Kidney glomerular epithelial cell (primary cell): ENCODE measurements around the gene OR4A5.
"Not testable (repeated sequence)": the region's sequence is repeated elsewhere in the genome, so short reads cannot be mapped to it uniquely, and the experiment has no call there.

Source experiments
- DNase-seq: peaks from one replicate; lab custom pipeline; 2025; lab: John Stamatoyannopoulos, UW

The OR4A5 gene, protein sequence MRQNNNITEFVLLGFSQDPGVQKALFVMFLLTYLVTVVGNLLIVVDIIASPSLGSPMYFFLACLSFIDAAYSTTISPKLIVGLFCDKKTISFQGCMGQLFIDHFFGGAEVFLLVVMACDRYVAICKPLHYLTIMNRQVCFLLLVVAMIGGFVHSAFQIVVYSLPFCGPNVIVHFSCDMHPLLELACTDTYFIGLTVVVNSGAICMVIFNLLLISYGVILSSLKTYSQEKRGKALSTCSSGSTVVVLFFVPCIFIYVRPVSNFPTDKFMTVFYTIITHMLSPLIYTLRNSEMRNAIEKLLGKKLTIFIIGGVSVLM

DNA sequence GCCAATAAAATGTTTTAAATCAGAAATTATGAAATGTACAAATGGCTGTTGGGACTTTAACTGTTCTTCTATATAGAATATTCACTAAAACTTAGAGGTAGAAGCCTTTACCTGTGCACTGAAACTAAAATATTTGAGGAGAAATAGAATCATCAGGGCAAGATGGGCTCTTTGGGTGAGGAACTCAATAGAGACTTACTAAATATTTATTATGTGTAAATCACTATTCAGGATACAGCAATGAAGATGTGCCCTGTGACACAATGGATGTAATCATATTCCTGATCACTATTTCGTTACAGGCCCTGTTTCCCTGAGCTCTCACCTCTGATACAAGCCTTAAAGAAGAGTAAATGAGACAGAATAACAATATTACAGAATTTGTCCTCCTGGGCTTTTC lies at the start of gene OR4A5:
Gene OR4A5 (plus strand): TSS at position 301 of the 400 bp plus-strand sequence. CDS start 53 bp downstream, at position 354.
- not testable (repeated sequence) for DNase-seq

DNA sequence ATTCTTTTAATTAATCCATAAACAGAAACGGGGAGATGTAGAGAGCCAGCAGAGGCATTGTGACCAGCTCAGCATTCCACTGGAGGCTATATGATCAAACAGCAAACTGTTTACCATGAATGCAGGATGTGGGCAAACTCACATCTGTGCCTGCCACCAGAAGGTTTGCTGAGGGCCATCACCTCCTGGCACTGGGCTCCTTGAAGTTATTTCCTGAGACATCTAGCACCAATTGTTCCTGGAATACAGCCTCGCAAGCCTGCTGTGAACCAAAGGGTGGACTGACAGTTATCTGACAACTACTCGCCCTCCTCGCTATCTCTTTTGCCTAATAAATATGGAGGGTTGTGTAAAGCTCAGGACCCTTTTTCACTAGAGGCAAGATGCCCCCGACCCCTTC lies 13.5 kb downstream of the OR4A5 start:
- DNase-seq, result not testable (repeated sequence)
